KMS-11 (cell line): ENCODE results near the gene SYCP2.

ENCODE experiments used
- H2AFZ ChIP-seq: fragments of 200-600 bp; sonication (generic); 2 replicates; pipeline ENCODE4 v1.6.1; 2016; ENCODE audit warnings: antibody characterized with exemption, mixed run types, low read depth
- H3K27ac ChIP-seq: fragments of 200-600 bp; sonication (generic); 2 replicates; pipeline ENCODE4 v1.6.1; 2016; ENCODE audit warnings: mild to moderate bottlenecking, mixed run types
- H3K27me3 ChIP-seq: fragments of 200-600 bp; sonication (generic); 2 replicates; pipeline ENCODE4 v1.6.1; 2017; ENCODE audit warnings: mild to moderate bottlenecking, low read depth, mixed run types, moderate library complexity; ENCODE audit not compliant: insufficient read depth
- H3K36me3 ChIP-seq: fragments of 200-600 bp; sonication (generic); 2 replicates; pipeline ENCODE4 v1.6.1; 2017; ENCODE audit warnings: mild to moderate bottlenecking, mixed run types; ENCODE audit not compliant: insufficient read depth
- H3K4me1 ChIP-seq: fragments of 200-600 bp; sonication (generic); 2 replicates; pipeline ENCODE4 v1.6.1; 2016; ENCODE audit warnings: mild to moderate bottlenecking, low read depth, mixed run types; ENCODE audit not compliant: poor library complexity, severe bottlenecking
- H3K4me2 ChIP-seq: fragments of 200-600 bp; sonication (generic); 2 replicates; pipeline ENCODE4 v1.7.0; 2016; ENCODE audit warnings: mild to moderate bottlenecking, mixed run types
- H3K4me3 ChIP-seq: fragments of 200-600 bp; sonication (generic); IDR thresholded peaks from 2 replicates; pipeline ENCODE4 v1.6.1; 2017; ENCODE audit warnings: low read depth, low read length, mixed read lengths; ENCODE audit not compliant: insufficient read depth
- H3K79me2 ChIP-seq: fragments of 200-600 bp; sonication (generic); 2 replicates; pipeline ENCODE4 v1.6.1; 2016; ENCODE audit warnings: low read depth, mixed run types; ENCODE audit not compliant: insufficient read depth
- H3K9ac ChIP-seq: fragments of 200-600 bp; sonication (generic); 2 replicates; pipeline ENCODE4 v1.6.1; 2016; ENCODE audit warnings: mild to moderate bottlenecking, mixed run types
- H4K20me1 ChIP-seq: fragments of 200-600 bp; sonication (generic); 2 replicates; pipeline ENCODE4 v1.6.1; 2016; ENCODE audit warnings: mild to moderate bottlenecking, mixed run types; ENCODE audit not compliant: insufficient read depth
- TF ChIP-seq, protein P1 (sequence below): fragments of 200-600 bp; sonication (generic); conservative IDR thresholded peaks from 2 replicates; pipeline ENCODE4 v1.6.1; 2017; ENCODE audit warnings: low read depth, mild to moderate bottlenecking, antibody characterized with exemption, low read length, moderate library complexity, mixed read lengths

The SYCP2 gene

DNA sequence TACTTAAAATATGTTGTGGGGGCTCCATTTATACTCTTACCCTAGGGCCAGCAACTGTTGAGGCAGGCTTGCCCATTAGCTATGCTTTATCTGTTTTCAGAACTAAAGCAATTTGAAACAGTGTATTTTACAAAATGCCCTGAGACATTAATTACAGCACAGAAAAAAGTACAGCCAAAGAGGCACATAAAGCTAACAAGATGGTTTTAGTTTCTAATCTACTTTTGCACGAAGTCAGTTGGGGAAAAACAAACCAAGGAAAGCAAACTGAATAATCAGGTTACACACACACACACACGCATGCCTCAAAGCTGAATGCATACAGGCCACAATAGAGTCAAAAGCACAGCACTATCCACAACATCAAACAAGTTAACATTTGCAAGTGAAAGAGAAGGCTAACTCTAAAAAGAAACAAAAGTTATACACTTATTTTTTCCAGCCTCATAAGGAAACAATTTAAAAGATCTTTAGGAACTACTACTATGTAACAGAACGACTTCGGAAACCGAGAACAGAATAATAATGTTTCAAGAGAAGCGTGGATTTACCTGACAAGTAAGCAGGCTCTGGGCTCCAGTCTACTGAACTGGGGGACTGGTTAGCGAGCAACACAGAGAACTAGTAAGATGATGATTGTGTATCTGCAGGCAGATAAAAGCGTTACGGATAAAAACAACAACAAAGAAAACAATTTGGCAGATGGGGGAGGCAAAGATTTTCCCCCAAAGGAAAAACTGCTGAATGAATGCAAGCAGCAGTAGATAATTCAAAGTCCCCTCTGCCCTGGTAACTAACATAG, 1.7 kb downstream of the SYCP2 start:
- peaks cover 41% of the 10 kb centered on the region for H3K4me1 ChIP-seq
- H3K4me3 ChIP-seq, result no peak overlapping the region
- no peak overlapping the region for H3K4me2 ChIP-seq
- H3K27me3 ChIP-seq, result no peaks in the 10 kb centered on the region
- no peak overlapping the region for H3K27ac ChIP-seq
- TF ChIP-seq, protein P1, sequence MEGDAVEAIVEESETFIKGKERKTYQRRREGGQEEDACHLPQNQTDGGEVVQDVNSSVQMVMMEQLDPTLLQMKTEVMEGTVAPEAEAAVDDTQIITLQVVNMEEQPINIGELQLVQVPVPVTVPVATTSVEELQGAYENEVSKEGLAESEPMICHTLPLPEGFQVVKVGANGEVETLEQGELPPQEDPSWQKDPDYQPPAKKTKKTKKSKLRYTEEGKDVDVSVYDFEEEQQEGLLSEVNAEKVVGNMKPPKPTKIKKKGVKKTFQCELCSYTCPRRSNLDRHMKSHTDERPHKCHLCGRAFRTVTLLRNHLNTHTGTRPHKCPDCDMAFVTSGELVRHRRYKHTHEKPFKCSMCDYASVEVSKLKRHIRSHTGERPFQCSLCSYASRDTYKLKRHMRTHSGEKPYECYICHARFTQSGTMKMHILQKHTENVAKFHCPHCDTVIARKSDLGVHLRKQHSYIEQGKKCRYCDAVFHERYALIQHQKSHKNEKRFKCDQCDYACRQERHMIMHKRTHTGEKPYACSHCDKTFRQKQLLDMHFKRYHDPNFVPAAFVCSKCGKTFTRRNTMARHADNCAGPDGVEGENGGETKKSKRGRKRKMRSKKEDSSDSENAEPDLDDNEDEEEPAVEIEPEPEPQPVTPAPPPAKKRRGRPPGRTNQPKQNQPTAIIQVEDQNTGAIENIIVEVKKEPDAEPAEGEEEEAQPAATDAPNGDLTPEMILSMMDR, result no peak
- H4K20me1 ChIP-seq, result no peaks in the 10 kb centered on the region
- no peaks in the 10 kb centered on the region for H3K36me3 ChIP-seq
- no peaks in the 10 kb centered on the region for H3K79me2 ChIP-seq
- no peak overlapping the region for H2AFZ ChIP-seq
- no peak overlapping the region for H3K9ac ChIP-seq

- peaks cover 56% of the 10 kb centered on the region for H3K4me1 ChIP-seq
- H3K9ac ChIP-seq, result no peak overlapping the region
- H4K20me1 ChIP-seq, result no peaks in the 10 kb centered on the region
- H3K79me2 ChIP-seq, result no peaks in the 10 kb centered on the region
- no peak overlapping the region for H2AFZ ChIP-seq
- no peaks in the 10 kb centered on the region for H3K27me3 ChIP-seq
- H3K4me2 ChIP-seq, result no peak overlapping the region
- no peak overlapping the region for H3K4me3 ChIP-seq
- no peak overlapping the region for H3K27ac ChIP-seq
- H3K36me3 ChIP-seq, result no peaks in the 10 kb centered on the region
- TF ChIP-seq, protein P1, result no peak
Measured at GRCh38 chr20:59925899-59926298, 7.5 kb downstream of the SYCP2 start.

GRCh38 chr20:59925359-59925758, 8.1 kb downstream of the SYCP2 start:
- TF ChIP-seq, protein P1, result no peak
- no peaks in the 10 kb centered on the region for H4K20me1 ChIP-seq
- H3K4me3 ChIP-seq, result no peak overlapping the region
- H3K79me2 ChIP-seq, result no peaks in the 10 kb centered on the region
- no peak overlapping the region for H3K4me2 ChIP-seq
- no peak overlapping the region for H3K9ac ChIP-seq
- H3K27me3 ChIP-seq, result no peaks in the 10 kb centered on the region
- H3K27ac ChIP-seq, result no peak overlapping the region
- H3K4me1 ChIP-seq, result peaks cover 55% of the 10 kb centered on the region
- H3K36me3 ChIP-seq, result no peaks in the 10 kb centered on the region
- H2AFZ ChIP-seq, result no peak overlapping the region

DNA sequence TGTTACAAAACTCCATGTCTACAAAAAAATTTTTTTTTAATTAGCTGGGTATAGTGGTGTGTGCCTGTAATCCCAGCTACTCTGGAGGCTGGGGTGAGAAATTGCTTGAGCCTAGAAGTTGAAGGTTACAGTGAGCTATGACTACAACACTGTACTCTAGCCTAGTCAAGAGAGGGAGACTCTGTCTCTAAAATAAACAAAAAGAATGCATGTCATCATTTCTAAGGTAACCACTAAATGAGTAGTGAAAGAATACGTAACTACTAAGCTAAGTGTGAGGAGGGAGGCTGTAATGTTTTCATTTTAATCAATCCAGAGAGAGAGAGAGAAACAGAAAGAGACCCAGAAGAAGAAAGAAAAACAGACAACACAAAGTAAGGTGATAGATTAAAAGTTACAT, 9.9 kb downstream of the SYCP2 start:
- H3K4me2 ChIP-seq, result peak overlapping the region; percentile 8; the same call in 1 of the 2 replicates
- no peaks in the 10 kb centered on the region for H3K36me3 ChIP-seq
- H4K20me1 ChIP-seq, result no peaks in the 10 kb centered on the region

More for the DNA sequence above, 9.9 kb downstream of the SYCP2 start:
- TF ChIP-seq, protein P1, result no peak
- Histone ChIP-seq H3K27ac (no peak overlapping the region; the same call in 1 of the 2 replicates), H3K79me2 (no peaks in the 10 kb centered on the region), H2AFZ (no peak overlapping the region), H3K4me1 (peaks cover 36% of the 10 kb centered on the region), H3K27me3 (no peaks in the 10 kb centered on the region), H3K9ac (no peak overlapping the region), H3K4me3 (no peak overlapping the region)
